Measurements from ENCODE around the gene SBK3. TPM values are rescaled to one million over a fixed set of nuclear protein-coding genes. Genes with fewer than 3 reads are reported as not detected.
A peak's percentile ranks its signal among the peaks of the same experiment; 100 is the strongest.

SBK3 gene
- total RNA-seq, 1 donor from 2014 or later, result 21.1 TPM

DNA sequence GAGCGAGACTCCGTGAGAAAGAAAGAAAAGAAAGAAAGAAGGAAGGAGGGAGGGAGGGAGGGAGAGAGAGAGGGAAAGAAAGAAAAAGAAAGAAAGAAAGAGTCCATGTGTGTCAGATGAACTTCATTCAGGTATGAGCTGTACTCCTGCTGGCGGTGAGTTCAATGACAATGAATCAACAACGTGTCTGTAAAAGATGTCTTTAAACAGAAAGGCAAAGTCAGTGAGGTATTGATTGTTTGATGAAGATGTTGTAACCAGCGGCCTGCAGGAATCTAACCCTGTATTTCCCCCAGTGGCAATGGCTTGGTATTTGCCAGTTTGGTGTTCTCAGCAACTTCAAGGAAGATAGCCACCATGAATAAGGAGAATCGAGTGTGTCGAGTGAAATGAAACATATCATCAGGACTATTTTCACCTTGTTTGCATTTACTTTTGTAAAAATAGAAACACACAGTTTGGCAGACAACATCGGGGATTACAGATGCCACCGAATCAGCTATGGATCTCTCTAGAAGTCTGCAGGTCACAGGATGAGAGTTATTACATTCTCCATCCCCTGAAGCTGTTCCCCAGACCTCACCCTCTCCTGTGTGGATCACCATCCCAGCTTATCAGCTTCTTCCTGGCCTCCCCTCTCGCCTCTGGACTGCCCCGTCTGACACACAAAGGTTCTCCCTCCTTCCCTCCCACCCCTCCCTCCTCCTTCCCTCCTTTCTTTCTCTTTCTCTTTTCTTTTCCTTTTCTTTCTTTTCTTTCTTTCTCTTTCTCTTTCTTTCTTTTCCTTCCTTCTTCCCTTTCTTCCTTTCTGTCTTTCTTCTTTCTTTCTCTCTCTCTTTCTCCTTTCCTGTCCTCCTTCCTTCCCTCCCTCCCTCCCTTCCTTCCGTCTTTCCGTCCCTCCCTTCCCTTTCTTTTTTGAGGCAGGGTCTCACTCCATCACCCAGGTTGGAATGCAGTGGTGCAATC is 8.2 kb upstream of the SBK3 start:
- intact Hi-C loops (cut with micrococcal nuclease), result no loop called here
- TF ChIP-seq CTCF (IDR thresholded peaks at IDR 0.05; ENCODE audit: borderline replicate concordance), result no peak
- DNase-seq, result no peak
- Histone ChIP-seq H3K27ac (replicated peaks) (no peak overlapping the region), H3K36me3 (no peaks in the 10 kb centered on the region), H3K9me3 (replicated peaks) (no peaks in the 10 kb centered on the region), H3K27me3 (ENCODE audit: low read depth) (peaks cover 5% of the 10 kb centered on the region), H3K4me3 (no peak overlapping the region), H3K4me1 (peaks cover 17% of the 10 kb centered on the region)

DNA sequence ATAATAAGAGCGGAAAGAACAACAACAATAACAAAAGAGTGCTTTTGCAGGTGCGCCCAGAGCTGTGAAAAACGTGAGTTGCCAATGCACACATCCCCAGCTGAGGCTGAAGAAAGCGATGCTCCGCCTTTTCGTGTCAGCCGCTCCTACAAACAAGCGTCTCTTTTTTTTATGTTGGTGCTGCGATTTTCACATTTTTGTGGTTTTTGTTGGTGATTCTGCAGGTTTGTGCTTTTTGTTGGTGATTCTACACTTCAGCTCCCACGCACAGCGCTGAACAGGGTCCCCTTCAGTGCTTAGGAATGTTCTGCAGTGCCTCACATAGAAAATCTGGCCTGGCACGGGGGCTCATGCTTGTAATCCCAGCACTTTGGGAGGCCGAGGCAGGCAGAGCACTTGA is 7.3 kb upstream of the SBK3 start:
- Histone ChIP-seq H3K27ac (replicated peaks) (no peak overlapping the region), H3K4me1 (peaks cover 21% of the 10 kb centered on the region), H3K27me3 (ENCODE audit: low read depth) (peaks cover 5% of the 10 kb centered on the region), H3K9me3 (replicated peaks) (no peaks in the 10 kb centered on the region), H3K4me3 (no peak overlapping the region), H3K36me3 (no peaks in the 10 kb centered on the region)
- DNase-seq, result no peak
- intact Hi-C loops (cut with micrococcal nuclease), result no loop called here
- no peak for TF ChIP-seq CTCF (IDR thresholded peaks at IDR 0.05; ENCODE audit: borderline replicate concordance)

DNA sequence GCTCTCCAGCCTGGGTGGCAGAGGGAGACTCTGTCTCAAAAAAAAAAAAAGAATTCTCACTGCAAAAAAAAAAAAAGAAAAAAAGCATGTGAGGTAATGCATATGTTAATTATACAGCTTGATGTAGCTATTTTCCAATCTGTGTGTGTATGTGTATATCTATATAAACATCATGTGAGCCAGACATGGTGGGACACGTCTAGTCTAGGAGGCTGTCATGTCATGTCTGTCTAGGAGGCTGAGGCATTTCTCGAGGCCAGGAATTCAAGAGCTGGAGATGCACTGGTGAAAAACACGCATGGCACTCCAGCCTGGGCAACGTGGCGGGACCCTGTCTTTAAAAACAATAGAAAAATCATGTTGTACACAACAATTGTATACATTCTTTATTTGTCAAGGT is 6.9 kb upstream of the SBK3 start:
- H3K27ac ChIP-seq (replicated peaks), result no peak overlapping the region
- intact Hi-C loops (cut with micrococcal nuclease), result no loop called here
- peaks cover 9% of the 10 kb centered on the region for H3K27me3 ChIP-seq (ENCODE audit: low read depth)
- no peak for TF ChIP-seq CTCF (IDR thresholded peaks at IDR 0.05; ENCODE audit: borderline replicate concordance)
- H3K9me3 ChIP-seq (replicated peaks), result no peaks in the 10 kb centered on the region
- H3K36me3 ChIP-seq, result no peaks in the 10 kb centered on the region
- DNase-seq, result no peak
- no peak overlapping the region for H3K4me3 ChIP-seq
- H3K4me1 ChIP-seq, result peaks cover 26% of the 10 kb centered on the region

- peaks cover 11% of the 10 kb centered on the region for H3K27me3 ChIP-seq (ENCODE audit: low read depth)
- no peak for TF ChIP-seq CTCF (IDR thresholded peaks at IDR 0.05; ENCODE audit: borderline replicate concordance)
Measured at GRCh38 chr19:55550321-55550650, 4.9 kb upstream of the SBK3 start.

DNA sequence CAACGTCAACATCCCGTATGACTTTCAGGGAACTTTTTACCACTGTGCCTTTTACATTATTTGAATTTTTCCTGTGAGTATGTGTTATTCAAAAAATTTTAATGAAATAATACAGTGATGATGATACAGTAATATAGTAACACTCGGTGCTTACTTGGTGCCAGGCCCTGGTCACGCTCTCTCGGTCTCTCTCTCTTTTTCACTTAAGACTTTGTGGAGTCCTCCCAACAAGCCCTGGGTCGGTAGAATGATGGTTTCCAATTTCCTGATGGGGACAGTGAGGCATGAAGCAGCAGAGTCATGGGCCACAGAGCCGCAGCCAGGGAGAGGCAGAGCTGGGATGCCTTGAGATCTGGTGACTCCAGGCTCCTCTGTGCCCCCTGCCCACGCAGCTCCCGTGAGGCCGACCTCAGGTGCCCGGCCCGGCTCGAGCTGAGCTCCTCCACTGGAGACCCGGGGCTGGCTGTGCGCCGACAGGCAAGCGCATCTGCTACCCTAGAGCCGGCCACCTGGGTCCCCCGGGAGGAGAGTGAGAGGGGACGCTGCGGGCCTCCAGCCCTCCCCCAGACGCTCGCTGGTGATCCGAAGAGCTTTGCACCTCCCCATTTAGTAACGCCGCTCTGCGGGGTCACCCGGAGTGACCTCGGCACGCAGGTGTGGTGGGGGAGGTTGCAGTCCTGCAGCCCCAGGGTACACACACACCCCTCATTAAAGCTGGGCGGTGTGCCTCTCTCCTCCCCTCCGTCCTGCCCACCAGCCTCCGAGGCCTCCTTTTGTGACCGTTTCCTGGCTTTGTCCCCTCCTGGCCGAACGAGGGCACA is 4.4 kb upstream of the SBK3 start:
- Histone ChIP-seq H3K4me3 (peak overlapping the region; percentile 48), H3K9me3 (replicated peaks) (no peaks in the 10 kb centered on the region), H3K27me3 (ENCODE audit: low read depth) (peaks cover 11% of the 10 kb centered on the region), H3K4me1 (peaks cover 50% of the 10 kb centered on the region), H3K36me3 (no peaks in the 10 kb centered on the region), H3K27ac (replicated peaks) (peak overlapping the region; percentile 69)
- TF ChIP-seq CTCF (IDR thresholded peaks at IDR 0.05; ENCODE audit: borderline replicate concordance), result peak; percentile 20
- intact Hi-C loops (cut with micrococcal nuclease), result no loop called here
- no peak for DNase-seq

More at GRCh38 chr19:55550321-55550650, 4.9 kb upstream of the SBK3 start:
- H3K9me3 ChIP-seq (replicated peaks), result no peaks in the 10 kb centered on the region
- peaks cover 45% of the 10 kb centered on the region for H3K4me1 ChIP-seq
- peak overlapping the region; percentile 48 for H3K4me3 ChIP-seq
- no peak for DNase-seq
- no peaks in the 10 kb centered on the region for H3K36me3 ChIP-seq
- intact Hi-C loops (cut with micrococcal nuclease), result no loop called here
- H3K27ac ChIP-seq (replicated peaks), result no peak overlapping the region

All from left ventricle myocardium inferior (tissue), 1 donor.